NCI-H1694 (cell line): ENCODE results near the gene KCNJ11.

Experiments
- DNase-seq: peaks from one replicate; lab custom pipeline; 2025; lab: John Stamatoyannopoulos, UW

Gene KCNJ11

DNA sequence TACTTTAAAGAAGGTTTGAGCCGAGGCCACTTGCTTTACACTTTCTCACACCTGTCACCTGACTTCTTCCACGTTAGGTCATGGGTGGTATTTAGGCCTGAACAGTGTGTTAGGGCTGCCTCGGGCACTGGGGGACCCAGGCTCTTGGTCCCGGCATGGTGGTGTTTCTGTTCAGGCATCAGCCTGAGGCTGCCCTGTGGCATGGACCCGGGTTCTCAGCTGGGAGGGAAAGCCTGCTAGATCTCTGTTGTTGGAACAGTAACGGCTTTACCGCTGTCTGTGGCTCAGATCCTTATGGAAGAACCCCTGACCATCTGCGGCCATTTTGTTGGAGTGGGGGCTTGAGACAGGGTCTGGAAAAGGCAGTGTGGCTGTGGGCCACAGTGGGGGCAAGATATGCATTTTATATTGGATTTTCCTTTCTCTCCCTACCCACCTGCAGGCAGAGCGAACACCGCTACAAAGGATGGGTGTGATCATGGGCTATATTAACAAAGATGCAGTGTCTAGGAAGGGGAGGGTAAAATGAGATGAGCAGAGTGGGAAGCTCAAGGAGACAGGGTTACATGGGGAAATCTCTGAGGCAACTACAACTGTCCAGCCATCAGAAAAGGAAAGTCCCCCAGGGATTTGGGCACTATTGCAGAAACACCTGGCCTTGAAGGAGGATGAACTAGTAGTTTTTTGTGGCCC lies 1.6 kb upstream of the KCNJ11 start:
- no peak for DNase-seq

DNA sequence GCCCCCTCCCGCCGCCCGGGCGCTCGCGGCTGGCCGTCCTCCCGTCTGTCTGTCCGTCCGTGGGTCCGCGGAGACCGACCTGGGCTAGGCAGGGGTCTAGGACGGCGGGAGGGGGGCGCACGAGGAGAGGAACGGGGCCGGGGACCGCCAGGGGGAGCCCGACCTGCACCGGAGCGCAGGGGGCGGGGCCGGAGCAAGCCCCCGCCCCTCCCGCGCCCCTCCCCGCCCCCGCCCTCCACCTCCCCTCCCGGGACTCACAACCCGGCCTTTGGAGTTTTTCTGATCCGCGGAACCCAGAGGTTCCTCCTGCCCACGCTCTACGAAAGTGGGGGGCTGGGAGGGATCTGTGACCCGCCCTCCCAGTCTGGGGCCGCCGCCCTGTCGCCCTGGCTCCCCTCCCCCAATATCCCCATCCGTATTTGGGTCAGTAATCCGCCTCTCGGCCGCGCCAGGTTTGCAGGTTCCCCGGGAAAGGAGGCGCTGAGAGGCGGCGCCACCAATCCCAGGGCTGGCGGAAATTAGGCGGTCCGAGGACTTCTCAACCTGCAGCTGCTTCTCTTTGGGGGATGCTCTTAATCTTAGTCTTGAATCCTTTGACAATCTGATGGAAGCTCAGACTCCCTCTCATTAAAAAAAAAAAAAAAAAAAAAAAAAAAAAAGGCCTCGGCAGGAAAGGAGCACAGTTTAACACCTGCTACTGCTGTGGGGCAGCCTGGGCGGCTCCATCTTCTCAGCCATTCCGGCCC lies 925 bp upstream of the KCNJ11 start:
- peak; percentile 37 for DNase-seq

DNA sequence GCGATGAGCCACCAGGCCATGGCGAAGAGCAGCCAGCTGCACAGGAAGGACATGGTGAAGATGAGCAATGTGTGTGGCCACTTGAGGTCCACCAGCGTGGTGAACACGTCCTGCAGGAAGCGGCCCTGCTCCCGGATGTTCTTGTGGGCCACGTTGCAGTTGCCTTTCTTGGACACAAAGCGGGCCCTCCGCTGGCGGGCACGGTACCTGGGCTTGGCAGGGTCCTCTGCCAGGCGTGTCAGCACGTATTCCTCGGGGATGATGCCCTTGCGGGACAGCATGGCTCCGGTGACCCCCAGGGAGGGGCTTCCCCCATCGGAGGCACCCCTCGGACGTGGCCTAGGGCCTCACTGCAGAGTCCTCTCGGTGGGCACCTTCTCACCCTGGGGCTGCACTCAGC lies 648 bp downstream of the KCNJ11 start:
- DNase-seq = no peak

DNA sequence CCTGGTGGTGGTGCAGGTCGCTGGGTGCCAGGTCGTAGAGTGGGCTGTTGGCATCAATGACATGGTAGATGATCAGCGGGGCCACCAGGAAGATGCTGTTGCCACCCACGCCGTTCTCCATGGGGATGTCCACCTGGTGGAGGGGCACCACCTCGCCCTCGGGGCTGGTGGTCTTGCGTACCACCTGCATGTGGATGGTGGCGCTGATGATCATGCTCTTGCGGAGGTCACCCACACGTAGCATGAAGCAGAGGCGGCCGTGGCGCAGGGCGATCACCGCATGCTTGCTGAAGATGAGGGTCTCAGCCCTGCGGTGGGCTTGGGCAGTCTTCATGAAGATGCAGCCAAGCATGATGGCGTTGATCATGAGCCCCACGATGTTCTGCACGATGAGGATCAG lies 1.2 kb downstream of the KCNJ11 start:
- DNase-seq = no peak

- peak; percentile 37 for DNase-seq
Observed at GRCh38 chr11:17386331-17387084, 2.0 kb downstream of the KCNJ11 start.

DNA sequence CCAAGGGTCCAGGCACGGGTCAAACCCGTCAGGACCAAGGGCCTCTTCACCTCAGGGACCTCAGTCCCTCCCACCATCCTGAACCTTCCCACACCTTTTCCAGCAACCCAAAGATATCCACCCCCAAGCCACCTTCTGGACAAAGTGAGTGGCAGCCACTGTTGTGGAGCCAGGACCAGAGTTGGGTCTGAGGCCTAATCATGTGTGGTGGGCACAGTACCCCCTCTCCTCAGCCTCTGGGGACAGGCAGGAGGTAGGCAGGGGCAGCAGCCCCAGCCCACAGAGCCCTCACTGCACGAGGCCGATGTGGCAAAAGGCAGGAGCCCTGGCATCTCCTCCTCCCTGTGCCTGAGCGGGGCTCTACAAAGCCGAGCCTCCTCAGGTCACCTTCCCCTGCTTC lies 2.5 kb downstream of the KCNJ11 start:
- DNase-seq = no peak

DNA sequence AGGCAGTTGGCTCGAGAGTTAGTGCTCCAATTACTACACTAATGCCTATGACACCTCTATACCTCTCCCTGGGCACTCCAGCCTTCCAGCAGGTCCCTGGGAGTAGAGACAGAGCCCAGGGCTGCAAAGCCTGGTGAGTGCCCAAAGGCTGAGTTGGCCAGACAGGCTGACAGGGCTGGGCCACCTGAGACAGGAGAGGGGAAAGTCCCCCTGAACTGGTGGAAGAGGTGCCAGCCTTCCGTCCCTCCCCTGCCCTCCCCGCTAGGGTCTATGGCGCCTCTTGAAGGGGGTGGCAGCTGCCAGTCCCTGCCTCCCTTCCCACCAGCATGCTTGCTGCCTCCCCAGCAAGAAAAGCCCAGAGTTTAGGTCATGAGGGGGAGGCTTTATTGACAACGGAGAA lies 3.0 kb downstream of the KCNJ11 start:
- no peak for DNase-seq

DNA sequence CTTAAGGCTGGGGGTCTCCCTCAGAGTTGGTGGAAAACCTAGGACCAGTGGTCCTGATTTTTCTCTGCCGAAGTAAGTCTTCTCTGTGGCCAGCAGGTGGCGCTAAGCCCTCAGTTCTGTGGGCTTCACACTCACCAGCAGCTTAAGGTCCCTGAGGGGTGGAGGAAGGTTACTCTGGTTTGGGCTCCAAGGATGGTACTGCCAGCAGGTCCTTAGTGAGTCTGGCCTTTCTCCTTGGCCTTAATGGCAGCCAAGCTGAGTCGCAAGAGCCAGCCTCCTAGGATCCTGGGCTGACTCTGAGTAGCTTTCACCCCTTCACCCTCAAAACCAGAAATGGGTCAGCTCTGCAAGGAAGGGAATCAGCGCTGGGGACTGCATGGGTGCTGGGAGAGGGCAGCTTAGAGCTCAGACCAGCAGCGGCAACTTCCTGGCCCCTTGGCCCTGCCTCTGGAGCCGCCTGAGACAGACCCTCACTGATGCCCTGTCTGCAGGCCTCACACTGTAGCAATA lies 4.4 kb downstream of the KCNJ11 start:
- peak; percentile 42 for DNase-seq

- no peak for DNase-seq
Observed at GRCh38 chr11:17383461-17383860, 5.0 kb downstream of the KCNJ11 start.

GRCh38 chr11:17382046-17382728 lies 6.3 kb downstream of the KCNJ11 start:
- no peak for DNase-seq

DNA sequence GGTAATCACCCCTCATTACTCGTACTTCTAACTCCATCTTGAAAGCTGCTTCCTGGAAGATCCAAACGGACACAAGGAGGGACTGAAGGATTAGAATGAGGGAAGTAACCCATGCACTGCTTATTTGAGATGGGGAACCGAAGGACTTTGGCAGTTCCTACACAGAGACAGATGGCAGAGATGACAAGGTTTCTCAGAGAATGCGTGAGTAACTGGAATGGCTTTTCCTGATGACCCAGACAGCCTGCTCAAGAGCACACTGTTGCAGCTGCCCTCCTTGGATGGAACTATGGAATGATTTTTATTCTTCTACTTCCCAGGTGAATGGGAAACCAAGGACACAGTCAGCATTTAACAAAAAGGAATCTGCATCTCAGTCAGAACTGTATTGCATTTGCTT lies 7.3 kb downstream of the KCNJ11 start:
- no peak for DNase-seq

DNA sequence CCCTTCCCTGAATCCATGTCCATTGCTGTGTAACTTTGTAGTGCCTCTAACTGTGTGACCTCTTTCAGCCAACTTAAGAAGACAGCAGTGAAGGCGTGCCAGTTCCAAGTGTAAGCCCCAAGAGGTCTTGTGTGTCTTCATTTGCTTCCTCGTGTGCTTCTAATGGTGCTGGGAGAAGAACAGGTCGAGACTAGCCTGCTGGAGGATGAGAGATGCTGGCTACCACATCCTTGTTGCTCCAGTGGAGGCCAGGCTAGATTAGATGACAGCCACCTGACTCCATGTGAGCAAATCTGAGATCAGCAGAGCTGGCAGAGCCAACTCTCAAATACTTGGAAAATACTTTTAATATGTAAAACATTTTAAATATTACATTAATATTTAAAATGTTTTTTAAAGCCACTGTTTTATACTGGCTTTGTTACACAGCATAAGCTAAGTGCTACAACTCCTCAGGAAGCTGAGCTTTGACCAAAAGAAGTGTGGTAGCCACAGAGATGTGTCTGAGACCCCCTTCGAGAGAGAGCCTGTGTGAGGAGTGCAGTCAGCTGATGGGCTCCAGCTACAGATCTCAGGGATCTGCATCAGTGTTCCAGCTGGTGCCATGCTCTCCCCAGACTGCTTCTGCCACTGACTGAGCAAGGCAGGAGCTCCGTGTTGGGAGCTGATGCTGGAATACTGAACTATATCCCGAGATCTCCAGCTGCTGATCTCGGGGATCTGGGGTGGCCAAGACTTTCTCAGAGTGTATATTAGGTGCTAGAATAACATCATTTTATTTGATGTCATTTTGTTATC lies 8.9 kb downstream of the KCNJ11 start:
- no peak for DNase-seq

- DNase-seq = no peak
Observed at GRCh38 chr11:17378655-17379054, 9.8 kb downstream of the KCNJ11 start.

DNA sequence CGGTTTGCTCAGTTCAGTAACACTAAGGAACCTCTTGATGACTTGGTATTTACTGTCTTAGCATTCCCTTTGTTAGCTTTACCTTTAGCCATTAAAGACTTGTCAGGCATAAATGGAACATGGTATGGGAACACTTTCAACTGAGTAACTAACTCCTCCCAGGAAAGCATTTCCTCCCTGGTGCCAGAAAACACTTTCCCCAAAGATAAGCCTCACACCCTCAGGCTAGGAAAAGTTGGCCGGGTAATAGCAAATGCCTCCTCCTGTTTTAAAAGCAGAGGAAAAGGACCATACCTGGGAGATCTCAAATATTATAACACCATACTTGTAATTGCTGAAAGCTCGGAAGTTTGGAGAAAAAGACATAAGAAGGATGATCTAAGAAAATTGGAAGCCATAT lies 12.0 kb downstream of the KCNJ11 start:
- no peak for DNase-seq

DNA sequence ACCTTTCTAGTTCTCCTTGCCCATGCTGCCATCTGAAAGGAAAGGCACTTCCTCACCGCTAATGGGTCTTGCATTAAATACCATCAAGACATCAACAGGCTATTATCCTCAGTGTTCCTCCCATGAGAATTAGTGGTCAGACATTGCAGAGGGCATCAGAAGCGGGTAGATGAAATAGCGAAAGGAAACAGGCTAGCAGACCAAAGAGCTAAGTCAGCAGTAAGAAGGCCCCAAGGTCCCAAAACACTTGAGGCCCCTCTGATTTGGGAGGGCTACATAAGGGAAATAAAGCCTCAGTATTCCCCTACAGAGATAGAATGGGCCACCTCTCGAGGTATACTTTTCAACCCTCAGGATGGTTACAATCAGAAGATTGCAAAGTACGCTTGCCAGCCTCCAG lies 12.9 kb downstream of the KCNJ11 start:
- no peak for DNase-seq

DNA sequence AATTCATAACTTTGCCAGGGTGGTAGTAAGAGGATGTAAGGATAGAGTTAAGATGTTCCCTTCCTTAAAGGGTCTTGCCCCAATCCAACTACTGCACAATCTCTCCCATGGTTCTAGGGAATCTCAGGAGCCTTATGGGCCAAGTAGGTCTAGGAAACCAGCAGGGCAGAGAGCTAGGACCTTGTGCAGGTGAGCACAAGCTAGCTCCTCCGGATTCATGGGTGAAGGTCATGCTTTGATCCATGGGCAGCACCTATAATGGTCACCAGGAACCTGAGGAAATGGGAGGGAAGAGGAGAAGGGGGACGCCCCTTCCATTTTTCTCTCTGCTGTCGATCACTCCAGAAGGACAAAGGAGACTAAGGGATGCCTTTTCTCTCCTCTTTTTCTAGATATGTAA lies 16.8 kb downstream of the KCNJ11 start:
- no peak for DNase-seq

DNA sequence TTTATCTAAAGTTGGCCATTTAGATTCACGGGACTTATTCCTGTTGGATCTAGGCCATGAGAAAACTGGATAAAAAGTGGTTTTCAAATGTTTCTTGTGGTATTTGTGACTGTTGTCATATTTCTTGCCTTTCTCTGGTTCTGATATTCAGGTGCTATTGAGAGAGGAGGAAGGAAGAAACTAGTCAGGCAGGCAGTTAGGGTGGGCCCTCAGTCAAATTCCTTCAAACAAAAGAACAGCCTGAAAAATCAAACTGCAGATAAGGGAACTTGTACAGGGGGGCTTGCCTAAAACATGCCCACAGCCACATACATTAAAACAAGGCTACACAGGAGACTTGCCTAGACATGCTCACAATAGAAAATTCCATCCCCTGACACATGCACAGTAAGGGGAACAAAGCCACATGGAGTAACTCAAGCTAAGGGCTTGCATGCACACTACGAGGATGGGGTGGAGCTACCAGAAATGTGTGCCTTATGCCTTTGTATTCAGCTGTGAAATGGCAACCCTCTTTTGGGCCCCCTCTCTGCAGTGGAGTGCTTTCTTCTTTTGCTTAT lies 18.7 kb downstream of the KCNJ11 start:
- DNase-seq = no peak

- DNase-seq = no peak
Observed at GRCh38 chr11:17369094-17369493, 19.4 kb downstream of the KCNJ11 start.

GRCh38 chr11:17368551-17368950 lies 19.9 kb downstream of the KCNJ11 start:
- no peak for DNase-seq

GRCh38 chr11:17366495-17366894 lies 22.0 kb downstream of the KCNJ11 start:
- no peak for DNase-seq

- DNase-seq = peak; percentile 70
Observed at GRCh38 chr11:17354601-17354991, 33.9 kb downstream of the KCNJ11 start.
